Fibroblast of villous mesenchyme (primary cell): ENCODE measurements around the gene KIRREL3. TPM values are rescaled to one million over a fixed set of nuclear protein-coding genes. Genes with fewer than 3 reads are reported as not detected.

Experiments used
- DNase-seq: peaks from one replicate; pipeline ENCODE4 v3.0.0-alpha.2; 2010; ENCODE audit warnings: low read depth
- H3K4me3 ChIP-seq: 2 replicates; pipeline ENCODE4 v1.5.1; 2011; ENCODE audit warnings: low read depth, mild to moderate bottlenecking, low read length
- total RNA-seq: library from RNA; depleted of rRNA; stranded (reverse); fragments of >200 nt; gene quantifications from 2 replicates; pipeline ENCODE4 v1.2.3, GENCODE V29; 2012
- TF ChIP-seq, protein P1 (sequence below): IDR thresholded peaks from 2 replicates; pipeline ENCODE4 v1.5.1; 2012; ENCODE audit warnings: low read depth, mild to moderate bottlenecking, low read length; ENCODE audit not compliant: insufficient read depth

KIRREL3 gene
- total RNA-seq, 1 donor, result 9.9 TPM

GRCh38 chr11:126732981-126733380, 267.6 kb downstream of the KIRREL3 start:
- DNase-seq, result no peak
- TF ChIP-seq, protein P1, sequence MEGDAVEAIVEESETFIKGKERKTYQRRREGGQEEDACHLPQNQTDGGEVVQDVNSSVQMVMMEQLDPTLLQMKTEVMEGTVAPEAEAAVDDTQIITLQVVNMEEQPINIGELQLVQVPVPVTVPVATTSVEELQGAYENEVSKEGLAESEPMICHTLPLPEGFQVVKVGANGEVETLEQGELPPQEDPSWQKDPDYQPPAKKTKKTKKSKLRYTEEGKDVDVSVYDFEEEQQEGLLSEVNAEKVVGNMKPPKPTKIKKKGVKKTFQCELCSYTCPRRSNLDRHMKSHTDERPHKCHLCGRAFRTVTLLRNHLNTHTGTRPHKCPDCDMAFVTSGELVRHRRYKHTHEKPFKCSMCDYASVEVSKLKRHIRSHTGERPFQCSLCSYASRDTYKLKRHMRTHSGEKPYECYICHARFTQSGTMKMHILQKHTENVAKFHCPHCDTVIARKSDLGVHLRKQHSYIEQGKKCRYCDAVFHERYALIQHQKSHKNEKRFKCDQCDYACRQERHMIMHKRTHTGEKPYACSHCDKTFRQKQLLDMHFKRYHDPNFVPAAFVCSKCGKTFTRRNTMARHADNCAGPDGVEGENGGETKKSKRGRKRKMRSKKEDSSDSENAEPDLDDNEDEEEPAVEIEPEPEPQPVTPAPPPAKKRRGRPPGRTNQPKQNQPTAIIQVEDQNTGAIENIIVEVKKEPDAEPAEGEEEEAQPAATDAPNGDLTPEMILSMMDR, result no peak
- H3K4me3 ChIP-seq, result no peak overlapping the region

GRCh38 chr11:126731576-126732142, 268.9 kb downstream of the KIRREL3 start:
- TF ChIP-seq, protein P1, result no peak
- no peak for DNase-seq
- H3K4me3 ChIP-seq, result no peak overlapping the region

DNA sequence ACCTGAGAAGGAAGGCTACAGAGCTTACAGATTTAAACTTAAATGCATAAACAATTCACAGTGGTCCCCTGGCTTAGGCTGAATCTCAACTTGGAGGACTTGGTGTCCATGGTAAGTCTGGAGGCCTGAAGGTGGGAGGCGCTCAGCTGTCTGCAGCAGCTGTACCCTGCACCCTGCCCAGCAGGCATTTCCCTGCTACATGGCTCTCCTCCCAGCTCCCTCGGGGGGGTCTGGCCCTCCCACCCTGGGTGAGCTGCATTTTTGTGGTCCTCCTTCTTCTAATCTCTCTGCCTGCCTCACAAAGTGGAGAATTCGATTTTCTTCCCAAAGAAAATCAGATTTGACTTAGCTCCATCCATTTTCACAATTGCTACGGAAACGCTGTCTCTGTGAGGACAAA, 273.2 kb downstream of the KIRREL3 start:
- no peak overlapping the region for H3K4me3 ChIP-seq
- DNase-seq, result no peak
- TF ChIP-seq, protein P1, result no peak

DNA sequence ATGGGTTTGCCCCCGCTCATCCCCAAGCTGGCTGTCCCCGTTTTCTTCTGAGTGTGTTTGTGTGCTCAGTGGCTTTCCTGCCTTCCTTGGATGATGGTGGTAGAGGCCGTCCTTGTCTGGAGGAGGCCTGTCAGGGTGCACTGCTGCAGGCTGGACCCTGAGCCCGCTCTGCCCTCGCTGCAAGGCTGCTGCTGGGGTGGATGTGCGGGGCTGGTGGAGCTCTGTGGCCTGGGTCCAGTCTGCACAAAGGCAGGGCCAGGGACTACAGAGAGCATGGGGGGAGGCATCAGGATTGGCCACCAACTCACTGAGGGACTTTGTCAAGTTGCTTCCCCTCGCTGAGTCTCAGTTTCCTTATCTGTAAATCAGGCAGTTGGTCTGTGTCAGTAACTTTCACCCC, 275.0 kb downstream of the KIRREL3 start:
- no peak overlapping the region for H3K4me3 ChIP-seq
- DNase-seq, result no peak
- TF ChIP-seq, protein P1, result no peak

DNA sequence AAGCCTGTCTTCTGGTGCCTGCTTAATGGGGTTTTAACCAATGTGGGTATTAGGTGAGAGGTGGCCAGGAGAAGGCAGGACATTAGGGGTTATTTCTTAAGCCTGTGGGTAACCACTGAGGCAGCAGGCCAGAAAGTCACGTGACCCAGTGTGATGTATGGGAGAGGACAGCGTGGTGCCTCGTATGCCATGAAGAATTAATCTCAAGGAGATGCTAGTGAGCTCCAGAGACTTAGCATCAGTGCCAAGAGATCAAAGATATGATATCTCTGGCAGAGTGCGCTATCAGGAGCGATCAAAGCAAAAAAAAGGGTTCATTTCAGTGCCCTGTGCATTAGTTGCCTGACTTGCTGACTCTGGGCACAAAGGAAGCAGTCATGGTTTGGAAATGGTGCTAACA, 275.5 kb downstream of the KIRREL3 start:
- DNase-seq, result no peak
- no peak overlapping the region for H3K4me3 ChIP-seq
- TF ChIP-seq, protein P1, result no peak

DNA sequence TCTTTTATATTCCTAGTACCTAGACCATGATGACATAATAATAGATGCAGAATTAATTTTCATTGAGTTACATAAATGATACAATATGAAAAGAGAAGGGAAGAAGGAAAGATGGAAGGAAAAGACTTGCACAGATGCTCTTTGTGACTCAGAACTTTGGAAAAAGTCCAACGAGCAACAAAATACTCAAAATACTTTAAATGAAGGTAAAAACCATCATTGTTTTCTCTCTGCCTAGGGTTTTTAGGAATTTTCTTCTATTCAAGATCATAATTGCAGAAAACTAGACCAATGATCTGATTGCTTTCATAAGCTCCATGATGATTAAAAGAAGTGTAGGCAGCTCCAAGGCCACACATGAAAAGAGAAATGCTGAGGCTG, 276.9 kb downstream of the KIRREL3 start:
- TF ChIP-seq, protein P1, result no peak
- DNase-seq, result no peak
- no peak overlapping the region for H3K4me3 ChIP-seq

DNA sequence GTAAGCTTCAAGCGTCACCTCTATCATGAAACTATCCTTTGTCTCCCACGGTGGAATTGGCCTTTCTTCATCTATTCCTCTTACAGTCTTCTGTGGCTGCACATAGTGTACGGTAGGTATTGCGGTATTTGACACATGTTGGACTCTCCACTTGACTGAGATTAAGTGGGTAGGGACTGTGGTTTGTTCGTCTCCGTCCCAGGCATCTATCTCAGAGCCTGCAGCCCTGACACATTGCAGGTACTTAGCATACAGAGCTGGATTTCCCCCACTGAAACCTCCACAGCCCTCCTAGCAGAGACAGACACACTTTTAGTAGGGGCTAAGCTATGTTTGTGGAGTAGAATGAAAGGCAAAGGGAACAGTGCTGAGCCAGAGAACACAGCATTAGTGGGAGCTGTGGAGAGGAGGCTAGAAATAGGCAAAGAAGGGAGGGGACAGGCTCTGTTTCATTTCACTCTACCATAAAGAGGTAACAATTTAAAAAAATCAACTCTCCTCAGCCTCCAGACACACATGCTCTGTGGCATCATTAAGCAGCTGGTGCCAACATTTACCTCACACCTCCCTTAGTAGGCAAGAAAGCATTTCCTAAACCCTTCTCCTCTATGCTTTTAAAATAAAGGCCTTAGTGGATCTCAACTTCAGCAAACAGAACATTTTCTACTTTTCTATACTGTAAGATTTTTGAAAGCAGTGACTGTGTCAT, 277.5 kb downstream of the KIRREL3 start:
- no peak overlapping the region for H3K4me3 ChIP-seq
- no peak for DNase-seq
- TF ChIP-seq, protein P1, result no peak
